SK-N-SH (cell line): ENCODE data around the gene MMD2.

Experiments used
- GABPA ChIP-seq: IDR thresholded peaks from 2 replicates; pipeline ENCODE4 v1.4.0; 2012; ENCODE audit warnings: low read depth, mild to moderate bottlenecking
- JUND ChIP-seq: IDR thresholded peaks from 2 replicates; pipeline ENCODE4 v1.4.0; 2012
- NFIC ChIP-seq: IDR thresholded peaks from 2 replicates; pipeline ENCODE4 v1.4.0; 2012; ENCODE audit warnings: borderline replicate concordance
- POLR2AphosphoS5 ChIP-seq: IDR thresholded peaks from 2 replicates; pipeline ENCODE4 v1.6.1; 2012; ENCODE audit warnings: low read depth, low read length
- REST ChIP-seq: IDR thresholded peaks from 2 replicates; pipeline ENCODE4 v1.6.1; 2012; ENCODE audit warnings: mild to moderate bottlenecking, low read depth, low read length, moderate library complexity
- RFX5 ChIP-seq: IDR thresholded peaks from 2 replicates; pipeline ENCODE4 v1.6.1; 2012; ENCODE audit warnings: mild to moderate bottlenecking, improper control_type of control experiment, low read length
- RXRA ChIP-seq: IDR thresholded peaks from 2 replicates; pipeline ENCODE4 v1.4.0; 2012; ENCODE audit warnings: low read depth, mild to moderate bottlenecking, borderline replicate concordance
- SMC3 ChIP-seq: IDR thresholded peaks from 2 replicates; pipeline ENCODE4 v1.6.1; 2012; ENCODE audit warnings: low read depth, low read length, improper control_type of control experiment
- TCF12 ChIP-seq: IDR thresholded peaks from 2 replicates; pipeline ENCODE4 v1.4.0; 2012
- TEAD4 ChIP-seq: IDR thresholded peaks from 2 replicates; pipeline ENCODE4 v1.4.0; 2012; ENCODE audit warnings: mild to moderate bottlenecking, borderline replicate concordance; ENCODE audit not compliant: insufficient read depth
- TF ChIP-seq, protein P1 (sequence below): fragments of 200-600 bp; sonication (generic); IDR thresholded peaks from 2 replicates; pipeline ENCODE4 v1.6.1; 2017; ENCODE audit warnings: antibody characterized with exemption, mild to moderate bottlenecking, moderate library complexity

DNA sequence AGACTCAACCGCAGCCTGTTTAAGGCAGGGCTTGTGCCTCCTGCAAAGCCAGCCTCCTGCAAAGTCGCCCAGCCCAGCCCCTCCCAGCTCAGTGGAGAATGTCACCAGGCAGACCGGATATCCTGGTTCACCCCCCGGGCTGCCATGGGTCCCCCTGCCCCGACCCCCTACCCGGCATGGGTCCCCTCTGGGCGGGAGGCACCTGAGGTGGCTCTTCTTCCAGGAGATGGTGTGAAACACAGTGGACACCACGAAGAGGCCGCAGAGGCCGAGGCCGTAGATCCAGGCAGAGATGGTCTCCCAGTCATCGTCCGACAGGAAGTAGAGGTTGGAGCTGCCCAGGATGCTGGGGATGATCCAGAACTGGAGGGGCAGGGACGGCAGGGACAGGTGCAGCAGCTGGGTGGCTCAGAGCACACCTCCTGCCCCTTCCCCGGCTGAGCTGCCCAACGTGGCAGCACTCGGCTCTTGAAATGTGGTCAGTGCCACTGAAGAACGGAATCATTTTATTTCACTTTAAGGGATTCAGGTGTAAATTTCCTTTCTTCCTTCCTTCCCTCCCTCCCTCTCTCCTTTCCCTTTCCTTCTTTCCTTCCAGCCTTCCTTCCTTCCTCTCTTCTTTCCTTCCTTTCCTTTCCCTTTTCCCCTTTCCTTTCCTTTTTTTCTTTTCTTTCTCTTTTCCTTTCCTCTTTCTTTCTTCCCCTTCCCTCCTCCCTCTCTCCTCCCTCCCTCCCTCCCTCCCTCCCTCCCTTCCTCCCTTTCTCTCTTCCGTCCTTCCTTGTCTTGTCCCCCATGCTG is 38.8 kb downstream of the MMD2 start:
- TF ChIP-seq NFIC (no peak), GABPA (no peak), POLR2AphosphoS5 (no peak), JUND (no peak), TCF12 (no peak), RXRA (no peak), SMC3 (no peak), REST (no peak), RFX5 (no peak), TEAD4 (no peak)
- TF ChIP-seq, protein P1, sequence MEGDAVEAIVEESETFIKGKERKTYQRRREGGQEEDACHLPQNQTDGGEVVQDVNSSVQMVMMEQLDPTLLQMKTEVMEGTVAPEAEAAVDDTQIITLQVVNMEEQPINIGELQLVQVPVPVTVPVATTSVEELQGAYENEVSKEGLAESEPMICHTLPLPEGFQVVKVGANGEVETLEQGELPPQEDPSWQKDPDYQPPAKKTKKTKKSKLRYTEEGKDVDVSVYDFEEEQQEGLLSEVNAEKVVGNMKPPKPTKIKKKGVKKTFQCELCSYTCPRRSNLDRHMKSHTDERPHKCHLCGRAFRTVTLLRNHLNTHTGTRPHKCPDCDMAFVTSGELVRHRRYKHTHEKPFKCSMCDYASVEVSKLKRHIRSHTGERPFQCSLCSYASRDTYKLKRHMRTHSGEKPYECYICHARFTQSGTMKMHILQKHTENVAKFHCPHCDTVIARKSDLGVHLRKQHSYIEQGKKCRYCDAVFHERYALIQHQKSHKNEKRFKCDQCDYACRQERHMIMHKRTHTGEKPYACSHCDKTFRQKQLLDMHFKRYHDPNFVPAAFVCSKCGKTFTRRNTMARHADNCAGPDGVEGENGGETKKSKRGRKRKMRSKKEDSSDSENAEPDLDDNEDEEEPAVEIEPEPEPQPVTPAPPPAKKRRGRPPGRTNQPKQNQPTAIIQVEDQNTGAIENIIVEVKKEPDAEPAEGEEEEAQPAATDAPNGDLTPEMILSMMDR = no peak
